GM18867 (cell line): ENCODE results near the gene GNLY.
"Not testable (repeated sequence)": the region's sequence is repeated elsewhere in the genome, so short reads cannot be mapped to it uniquely, and the experiment has no call there.

ENCODE experiments used
- ATAC-seq: cut with Tn5 transposase; IDR thresholded peaks from one replicate; pipeline ENCODE4 v1.9.1; 2021; ENCODE audit warnings: mild to moderate bottlenecking, moderate library complexity; ENCODE audit not compliant: unreplicated experiment

The GNLY gene

GRCh38 chr2:85706599-85707296 lies 12.6 kb downstream of the GNLY start:
- no peak for ATAC-seq

- peak; percentile 51 for ATAC-seq
Observed at GRCh38 chr2:85707304-85707703, 13.1 kb downstream of the GNLY start.

GRCh38 chr2:85708641-85709040 lies 14.5 kb downstream of the GNLY start:
- ATAC-seq = no peak

- ATAC-seq = no peak
Observed at GRCh38 chr2:85709401-85709811, 15.2 kb downstream of the GNLY start.

- ATAC-seq = no peak
Observed at GRCh38 chr2:85710687-85711577, 16.8 kb downstream of the GNLY start.

- ATAC-seq = no peak
Observed at GRCh38 chr2:85711578-85712060, 17.5 kb downstream of the GNLY start.

GRCh38 chr2:85712336-85712735 lies 18.2 kb downstream of the GNLY start:
- ATAC-seq = no peak

- ATAC-seq = no peak
Observed at GRCh38 chr2:85712849-85713612, 18.9 kb downstream of the GNLY start.

GRCh38 chr2:85713836-85714235 lies 19.7 kb downstream of the GNLY start:
- no peak for ATAC-seq

GRCh38 chr2:85714421-85714820 lies 20.3 kb downstream of the GNLY start:
- ATAC-seq = not testable (repeated sequence)

- ATAC-seq = no peak
Observed at GRCh38 chr2:85714841-85715240, 20.7 kb downstream of the GNLY start.

- no peak for ATAC-seq
Observed at GRCh38 chr2:85716346-85716914, 22.3 kb downstream of the GNLY start.

GRCh38 chr2:85717308-85718008 lies 23.3 kb downstream of the GNLY start:
- no peak for ATAC-seq

- ATAC-seq = no peak
Observed at GRCh38 chr2:85718009-85718391, 23.8 kb downstream of the GNLY start.

GRCh38 chr2:85718885-85719492 lies 24.8 kb downstream of the GNLY start:
- ATAC-seq = no peak

- ATAC-seq = no peak
Observed at GRCh38 chr2:85719609-85720240, 25.6 kb downstream of the GNLY start.

- ATAC-seq = no peak
Observed at GRCh38 chr2:85720533-85720932, 26.4 kb downstream of the GNLY start.

GRCh38 chr2:85721641-85722040 lies 27.5 kb downstream of the GNLY start:
- ATAC-seq = no peak

- ATAC-seq = no peak
Observed at GRCh38 chr2:85722519-85722918, 28.4 kb downstream of the GNLY start.
